ENCODE data around the gene ZNF154.

The ZNF154 gene

DNA sequence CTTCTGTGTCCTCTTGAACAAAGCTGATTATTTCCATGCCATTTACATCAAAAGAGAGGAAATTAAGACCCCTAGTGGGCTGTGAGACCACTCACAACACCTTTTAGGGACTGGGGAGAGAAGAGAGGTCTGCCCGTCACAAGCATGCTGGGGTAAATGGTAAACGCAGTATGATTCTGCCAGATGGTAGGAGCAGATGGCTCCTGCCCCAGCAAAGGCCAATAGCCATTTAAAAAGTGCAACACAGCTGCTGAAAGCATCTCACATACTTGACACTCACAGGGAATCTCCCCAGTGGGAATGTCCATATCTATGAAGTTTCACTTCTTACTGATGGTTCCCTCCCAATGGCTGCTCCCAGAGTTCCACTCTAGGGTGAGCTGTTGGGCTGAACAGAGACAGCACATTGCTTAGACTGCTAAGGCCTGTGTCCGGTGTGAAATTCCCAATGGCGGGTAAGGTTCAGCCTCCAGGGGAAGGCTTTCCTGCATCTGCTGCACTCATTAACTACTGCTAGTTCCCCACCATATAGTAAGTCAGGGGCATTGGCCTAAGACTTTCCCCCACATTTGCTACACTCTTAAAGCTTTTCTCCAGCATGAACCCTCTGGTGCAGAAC, 11.0 kb upstream of the ZNF154 start:
- Histone ChIP-seq H3K4me3 (ENCODE audit: low read depth, low read length) (no peak overlapping the region), H3K4me1 (ENCODE audit: control insufficient read depth, insufficient read depth, low read length) (peaks cover 10% of the 10 kb centered on the region), H3K27ac (ENCODE audit: low read depth, low read length) (peak overlapping the region; percentile 68), H3K9ac (ENCODE audit: low read depth, low read length) (no peak overlapping the region), H3K9me3 (ENCODE audit: control insufficient read depth, insufficient read depth, low read length) (peaks cover 8% of the 10 kb centered on the region), H3K27me3 (ENCODE audit: control insufficient read depth, insufficient read depth, low read length) (no peaks in the 10 kb centered on the region), H3K36me3 (ENCODE audit: control insufficient read depth, insufficient read depth, low read length) (peaks cover 35% of the 10 kb centered on the region)

DNA sequence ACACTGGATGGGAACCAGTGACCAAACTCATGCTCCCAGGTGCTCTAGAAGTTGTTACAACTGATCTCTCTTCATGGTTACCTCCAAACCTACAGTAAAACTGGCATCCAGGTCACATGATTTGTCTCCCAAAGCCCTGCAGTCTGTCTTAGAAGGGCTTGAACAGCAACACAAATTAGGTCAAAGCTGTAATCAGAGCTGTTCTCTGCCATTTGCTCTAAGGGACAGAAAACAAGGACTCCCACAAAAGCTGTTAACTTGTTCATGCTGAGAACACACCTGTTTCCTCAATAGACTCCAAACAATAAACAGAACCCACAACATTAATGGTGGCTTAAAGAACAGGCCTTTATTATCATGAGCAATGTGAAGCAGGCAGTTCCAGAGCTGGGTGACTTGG, 10.4 kb upstream of the ZNF154 start:
- H3K4me3 ChIP-seq (ENCODE audit: low read depth, low read length), result no peak overlapping the region
- peaks cover 35% of the 10 kb centered on the region for H3K36me3 ChIP-seq (ENCODE audit: control insufficient read depth, insufficient read depth, low read length)
- peaks cover 8% of the 10 kb centered on the region for H3K9me3 ChIP-seq (ENCODE audit: control insufficient read depth, insufficient read depth, low read length)
- H3K9ac ChIP-seq (ENCODE audit: low read depth, low read length), result no peak overlapping the region
- H3K27me3 ChIP-seq (ENCODE audit: control insufficient read depth, insufficient read depth, low read length), result no peaks in the 10 kb centered on the region
- peaks cover 10% of the 10 kb centered on the region for H3K4me1 ChIP-seq (ENCODE audit: control insufficient read depth, insufficient read depth, low read length)
- peak overlapping the region; percentile 68 for H3K27ac ChIP-seq (ENCODE audit: low read depth, low read length)

DNA sequence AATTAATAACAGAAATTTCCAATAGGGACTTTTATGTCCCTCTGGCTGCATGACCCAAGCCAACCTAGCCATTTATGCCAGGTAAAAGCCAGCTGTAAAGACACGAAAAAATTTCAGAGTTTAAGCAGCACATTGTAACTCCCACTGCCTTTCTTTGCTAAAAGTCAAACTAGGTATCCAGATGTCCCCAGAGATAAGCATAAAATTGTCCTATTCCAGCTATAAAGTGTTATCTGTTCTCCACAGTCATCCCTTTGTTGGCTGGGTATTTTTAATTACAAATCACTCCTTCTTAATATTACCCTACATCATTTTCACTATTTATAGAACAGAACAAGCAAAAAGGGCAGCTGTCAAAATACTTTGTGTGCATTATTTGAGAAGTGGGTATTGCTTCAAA, 3.2 kb upstream of the ZNF154 start:
- no peak overlapping the region for H3K9ac ChIP-seq (ENCODE audit: low read depth, low read length)
- H3K4me1 ChIP-seq (ENCODE audit: control insufficient read depth, insufficient read depth, low read length), result peaks cover 14% of the 10 kb centered on the region
- no peaks in the 10 kb centered on the region; the same call in 1 of the 2 replicates for H3K36me3 ChIP-seq (ENCODE audit: control insufficient read depth, insufficient read depth, low read length)
- H3K27me3 ChIP-seq (ENCODE audit: control insufficient read depth, insufficient read depth, low read length), result no peaks in the 10 kb centered on the region
- H3K4me3 ChIP-seq (ENCODE audit: low read depth, low read length), result no peak overlapping the region
- no peak overlapping the region for H3K27ac ChIP-seq (ENCODE audit: low read depth, low read length)
- no peaks in the 10 kb centered on the region for H3K9me3 ChIP-seq (ENCODE audit: control insufficient read depth, insufficient read depth, low read length)

DNA sequence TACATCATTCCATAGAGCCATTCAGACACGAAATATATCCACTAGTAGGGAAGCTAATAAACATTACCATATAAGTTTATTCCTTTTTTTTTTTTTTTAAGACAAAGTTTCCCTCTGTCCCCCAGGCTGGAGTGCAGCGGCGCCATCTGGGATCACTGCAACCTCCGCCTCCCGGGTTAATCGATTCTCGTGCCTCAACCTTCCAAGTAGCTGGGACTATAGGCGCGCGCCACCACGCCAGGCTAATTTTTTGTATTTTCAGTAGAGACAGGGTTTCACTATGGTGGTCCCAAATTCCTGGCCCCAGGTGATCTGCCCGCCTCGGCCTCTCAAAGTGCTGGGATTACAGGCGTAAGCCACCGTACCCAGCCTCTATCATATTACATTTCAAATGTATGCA, 612 bp upstream of the ZNF154 start:
- no peaks in the 10 kb centered on the region for H3K9me3 ChIP-seq (ENCODE audit: control insufficient read depth, insufficient read depth, low read length)
- H3K4me3 ChIP-seq (ENCODE audit: low read depth, low read length), result peak overlapping the region; percentile 93
- H3K9ac ChIP-seq (ENCODE audit: low read depth, low read length), result no peak overlapping the region
- peaks cover 6% of the 10 kb centered on the region for H3K36me3 ChIP-seq (ENCODE audit: control insufficient read depth, insufficient read depth, low read length)
- H3K27ac ChIP-seq (ENCODE audit: low read depth, low read length), result no peak overlapping the region
- H3K27me3 ChIP-seq (ENCODE audit: control insufficient read depth, insufficient read depth, low read length), result no peaks in the 10 kb centered on the region
- peaks cover 14% of the 10 kb centered on the region for H3K4me1 ChIP-seq (ENCODE audit: control insufficient read depth, insufficient read depth, low read length)

DNA sequence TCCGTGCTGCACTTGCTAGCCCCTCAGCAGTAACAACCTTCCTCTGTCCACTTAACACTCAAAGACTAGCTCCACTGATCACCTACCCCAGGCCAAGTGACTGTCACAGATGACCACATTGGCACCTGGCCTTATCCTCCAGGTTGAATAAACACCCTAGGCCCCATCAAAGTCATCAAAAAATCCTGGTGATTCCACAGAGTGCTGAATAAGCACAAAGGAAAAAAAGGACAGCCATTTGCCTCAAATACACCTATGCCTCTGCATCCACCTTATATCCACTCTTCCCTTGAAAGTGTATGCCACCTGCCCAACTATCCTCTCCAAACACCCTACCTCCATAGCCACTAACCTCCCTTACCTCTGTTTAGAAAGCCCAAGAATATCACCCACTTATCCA, 2.7 kb downstream of the ZNF154 start:
- no peak overlapping the region for H3K4me3 ChIP-seq (ENCODE audit: low read depth, low read length)
- H3K27ac ChIP-seq (ENCODE audit: low read depth, low read length), result no peak overlapping the region
- peaks cover 17% of the 10 kb centered on the region for H3K4me1 ChIP-seq (ENCODE audit: control insufficient read depth, insufficient read depth, low read length)
- no peak overlapping the region for H3K9ac ChIP-seq (ENCODE audit: low read depth, low read length)
- H3K9me3 ChIP-seq (ENCODE audit: control insufficient read depth, insufficient read depth, low read length), result peaks cover 16% of the 10 kb centered on the region
- no peaks in the 10 kb centered on the region for H3K27me3 ChIP-seq (ENCODE audit: control insufficient read depth, insufficient read depth, low read length)
- H3K36me3 ChIP-seq (ENCODE audit: control insufficient read depth, insufficient read depth, low read length), result peaks cover 35% of the 10 kb centered on the region

DNA sequence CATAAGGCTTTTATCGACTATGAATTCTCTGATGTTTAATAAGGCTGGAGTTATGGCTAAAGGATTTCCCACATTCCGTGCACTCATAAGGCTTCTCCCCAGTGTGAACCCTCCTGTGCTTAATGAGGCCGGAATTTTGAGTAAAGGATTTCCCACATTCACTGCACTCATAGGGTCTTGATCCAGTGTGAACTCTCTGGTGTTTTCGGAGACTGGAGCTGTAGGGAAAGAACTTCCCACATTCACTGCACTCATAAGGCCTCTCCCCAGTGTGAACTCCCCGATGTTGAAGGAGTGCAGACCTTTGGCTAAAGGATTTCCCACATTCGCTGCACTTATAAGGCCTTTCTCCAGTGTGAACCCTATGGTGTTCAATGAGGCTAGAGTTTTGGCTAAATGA, 7.4 kb downstream of the ZNF154 start:
- Histone ChIP-seq H3K9ac (ENCODE audit: low read depth, low read length) (no peak overlapping the region), H3K4me1 (ENCODE audit: control insufficient read depth, insufficient read depth, low read length) (0 out of 2 replicates have a peak, but pooled peaks cover 3% of the 10 kb centered on the region), H3K27ac (ENCODE audit: low read depth, low read length) (no peak overlapping the region), H3K27me3 (ENCODE audit: control insufficient read depth, insufficient read depth, low read length) (no peaks in the 10 kb centered on the region), H3K4me3 (ENCODE audit: low read depth, low read length) (no peak overlapping the region), H3K36me3 (ENCODE audit: control insufficient read depth, insufficient read depth, low read length) (peaks cover 79% of the 10 kb centered on the region), H3K9me3 (ENCODE audit: control insufficient read depth, insufficient read depth, low read length) (peaks cover 21% of the 10 kb centered on the region)

DNA sequence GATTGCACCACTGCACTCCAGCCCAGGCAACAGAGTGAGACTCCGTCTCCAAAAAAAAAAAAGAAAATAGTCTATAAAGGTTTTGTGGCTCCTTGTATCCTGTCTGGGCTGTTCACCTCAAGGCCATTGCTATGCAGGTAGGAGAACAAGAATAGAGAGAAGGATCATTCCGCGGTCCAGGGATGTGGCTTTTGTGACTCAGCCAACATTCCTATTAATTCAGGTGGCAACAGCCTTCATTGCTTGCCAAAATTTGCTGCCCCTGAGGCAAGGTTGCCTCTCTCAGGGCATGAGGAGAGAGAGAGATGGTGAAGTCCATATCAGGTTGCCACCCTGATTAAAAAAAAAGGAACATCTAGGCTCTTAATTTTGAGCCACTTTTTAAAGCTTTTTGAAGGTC, 19.3 kb downstream of the ZNF154 start:
- Histone ChIP-seq H3K36me3 (ENCODE audit: control insufficient read depth, insufficient read depth, low read length) (peaks cover 56% of the 10 kb centered on the region), H3K27me3 (ENCODE audit: control insufficient read depth, insufficient read depth, low read length) (no peaks in the 10 kb centered on the region), H3K4me3 (ENCODE audit: low read depth, low read length) (no peak overlapping the region), H3K4me1 (ENCODE audit: control insufficient read depth, insufficient read depth, low read length) (no peaks in the 10 kb centered on the region), H3K9ac (ENCODE audit: low read depth, low read length) (no peak overlapping the region), H3K9me3 (ENCODE audit: control insufficient read depth, insufficient read depth, low read length) (peaks cover 48% of the 10 kb centered on the region), H3K27ac (ENCODE audit: low read depth, low read length) (no peak overlapping the region)

DNA sequence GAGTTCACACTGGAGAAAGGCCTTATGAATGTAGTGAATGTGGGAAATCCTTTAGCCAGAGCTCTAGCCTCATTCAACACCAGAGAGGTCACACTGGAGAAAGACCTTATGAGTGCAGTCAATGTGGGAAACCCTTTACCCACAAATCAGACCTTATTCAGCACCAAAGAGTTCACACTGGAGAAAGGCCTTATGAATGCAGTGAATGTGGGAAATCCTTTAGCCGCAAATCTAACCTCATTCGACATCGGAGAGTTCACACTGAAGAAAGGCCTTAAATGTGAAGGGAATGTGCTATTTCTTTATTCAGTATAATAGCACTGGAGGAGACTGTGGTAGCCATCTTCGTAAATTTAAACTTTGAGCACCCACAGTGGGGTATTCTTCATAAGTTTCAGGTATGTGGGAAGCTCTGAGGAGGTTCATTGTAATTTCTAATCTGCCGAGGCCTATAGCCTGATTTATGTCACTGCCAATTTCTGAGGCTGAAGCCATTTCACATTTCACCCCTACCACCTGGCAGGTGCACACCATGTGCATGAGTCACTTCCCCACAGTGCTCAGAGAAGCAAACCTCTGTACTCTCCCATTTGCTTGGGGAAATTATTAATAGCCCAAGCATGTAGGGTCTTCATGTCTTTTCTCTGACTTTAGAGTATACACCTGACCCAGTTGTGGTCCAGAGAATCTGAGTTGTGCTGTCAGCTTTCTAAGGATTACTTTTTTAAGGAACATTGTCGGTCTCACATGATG, 20.8 kb downstream of the ZNF154 start:
- H3K4me3 ChIP-seq (ENCODE audit: low read depth, low read length), result 0 out of 2 replicates have a peak overlapping the region, but pooled peaks have one; percentile 9
- H3K27ac ChIP-seq (ENCODE audit: low read depth, low read length), result no peak overlapping the region

DNA sequence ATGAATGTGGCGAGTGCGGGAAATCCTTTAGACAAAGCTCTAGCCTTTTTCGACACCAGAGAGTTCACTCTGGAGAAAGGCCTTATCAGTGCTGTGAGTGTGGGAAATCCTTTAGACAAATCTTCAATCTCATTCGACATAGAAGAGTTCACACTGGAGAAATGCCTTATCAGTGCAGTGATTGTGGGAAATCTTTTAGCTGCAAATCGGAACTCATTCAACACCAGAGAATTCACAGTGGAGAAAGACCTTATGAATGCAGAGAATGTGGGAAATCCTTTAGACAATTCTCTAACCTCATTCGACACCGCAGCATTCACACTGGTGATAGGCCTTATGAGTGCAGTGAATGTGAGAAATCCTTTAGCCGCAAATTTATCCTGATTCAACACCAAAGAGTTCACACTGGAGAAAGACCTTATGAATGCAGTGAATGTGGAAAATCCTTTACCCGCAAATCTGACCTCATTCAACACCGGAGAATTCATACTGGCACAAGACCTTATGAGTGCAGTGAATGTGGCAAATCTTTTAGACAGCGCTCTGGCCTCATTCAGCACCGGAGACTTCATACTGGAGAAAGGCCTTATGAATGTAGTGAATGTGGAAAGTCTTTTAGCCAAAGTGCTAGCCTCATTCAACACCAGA, 21.5 kb downstream of the ZNF154 start:
- no peaks in the 10 kb centered on the region for H3K4me1 ChIP-seq (ENCODE audit: control insufficient read depth, insufficient read depth, low read length)
- H3K9me3 ChIP-seq (ENCODE audit: control insufficient read depth, insufficient read depth, low read length), result peaks cover 68% of the 10 kb centered on the region
- H3K9ac ChIP-seq (ENCODE audit: low read depth, low read length), result no peak overlapping the region
- H3K27me3 ChIP-seq (ENCODE audit: control insufficient read depth, insufficient read depth, low read length), result no peaks in the 10 kb centered on the region
- H3K36me3 ChIP-seq (ENCODE audit: control insufficient read depth, insufficient read depth, low read length), result peaks cover 73% of the 10 kb centered on the region
- 0 out of 2 replicates have a peak overlapping the region, but pooled peaks have one; percentile 9 for H3K4me3 ChIP-seq (ENCODE audit: low read depth, low read length)
- no peak overlapping the region for H3K27ac ChIP-seq (ENCODE audit: low read depth, low read length)

More for the DNA sequence above, 20.8 kb downstream of the ZNF154 start:
- Histone ChIP-seq H3K9me3 (ENCODE audit: control insufficient read depth, insufficient read depth, low read length) (peaks cover 64% of the 10 kb centered on the region), H3K4me1 (ENCODE audit: control insufficient read depth, insufficient read depth, low read length) (no peaks in the 10 kb centered on the region), H3K9ac (ENCODE audit: low read depth, low read length) (no peak overlapping the region), H3K36me3 (ENCODE audit: control insufficient read depth, insufficient read depth, low read length) (peaks cover 72% of the 10 kb centered on the region), H3K27me3 (ENCODE audit: control insufficient read depth, insufficient read depth, low read length) (no peaks in the 10 kb centered on the region)

DNA sequence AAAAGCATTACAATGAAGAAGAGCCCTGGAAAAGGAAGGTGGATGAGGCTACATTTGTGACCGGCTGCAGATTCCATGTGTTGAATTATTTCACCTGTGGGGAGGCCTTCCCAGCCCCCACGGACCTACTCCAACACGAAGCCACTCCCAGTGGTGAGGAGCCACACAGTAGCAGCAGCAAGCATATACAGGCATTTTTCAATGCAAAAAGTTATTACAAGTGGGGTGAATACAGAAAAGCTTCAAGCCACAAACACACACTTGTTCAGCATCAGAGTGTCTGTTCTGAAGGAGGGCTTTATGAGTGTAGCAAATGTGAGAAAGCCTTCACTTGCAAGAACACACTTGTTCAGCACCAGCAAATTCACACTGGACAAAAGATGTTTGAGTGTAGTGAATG, 22.3 kb downstream of the ZNF154 start:
- Histone ChIP-seq H3K4me3 (ENCODE audit: low read depth, low read length) (no peak overlapping the region), H3K27me3 (ENCODE audit: control insufficient read depth, insufficient read depth, low read length) (no peaks in the 10 kb centered on the region), H3K36me3 (ENCODE audit: control insufficient read depth, insufficient read depth, low read length) (peaks cover 73% of the 10 kb centered on the region), H3K27ac (ENCODE audit: low read depth, low read length) (no peak overlapping the region), H3K4me1 (ENCODE audit: control insufficient read depth, insufficient read depth, low read length) (no peaks in the 10 kb centered on the region), H3K9ac (ENCODE audit: low read depth, low read length) (no peak overlapping the region), H3K9me3 (ENCODE audit: control insufficient read depth, insufficient read depth, low read length) (peaks cover 68% of the 10 kb centered on the region)

DNA sequence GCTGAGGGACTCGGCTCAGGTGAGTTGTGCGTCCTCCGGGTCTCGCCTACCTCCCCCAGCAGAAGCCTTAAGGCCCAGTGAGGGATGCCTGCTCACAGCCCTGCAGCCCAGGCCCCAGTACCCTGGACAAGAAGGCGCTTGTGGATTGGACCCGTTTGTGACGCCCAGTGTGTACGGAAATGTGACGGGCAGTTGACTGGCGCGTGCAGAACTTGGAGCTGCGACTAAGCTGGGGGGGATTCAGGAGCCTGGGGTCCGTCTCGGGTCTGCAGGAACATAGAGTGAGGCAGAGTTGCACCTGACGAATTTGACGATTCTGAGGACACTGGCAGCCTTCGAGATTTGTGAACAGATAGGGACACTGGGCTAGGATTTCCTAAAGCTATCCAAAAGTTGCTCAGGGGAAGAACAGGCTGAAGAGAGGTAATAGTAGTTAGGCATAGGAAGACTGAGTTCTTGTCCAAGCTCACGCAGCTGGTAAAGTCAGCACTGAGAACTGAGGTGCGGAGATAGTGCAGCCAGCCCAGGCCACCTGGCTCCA, 26.7 kb downstream of the ZNF154 start:
- peaks cover 45% of the 10 kb centered on the region for H3K9me3 ChIP-seq (ENCODE audit: control insufficient read depth, insufficient read depth, low read length)

More for the DNA sequence above, 26.7 kb downstream of the ZNF154 start:
- Histone ChIP-seq H3K4me3 (ENCODE audit: low read depth, low read length) (peak overlapping the region; percentile 91), H3K4me1 (ENCODE audit: control insufficient read depth, insufficient read depth, low read length) (no peaks in the 10 kb centered on the region), H3K36me3 (ENCODE audit: control insufficient read depth, insufficient read depth, low read length) (peaks cover 42% of the 10 kb centered on the region), H3K27ac (ENCODE audit: low read depth, low read length) (peak overlapping the region; percentile 62), H3K9ac (ENCODE audit: low read depth, low read length) (peak overlapping the region; percentile 90), H3K27me3 (ENCODE audit: control insufficient read depth, insufficient read depth, low read length) (peaks cover 9% of the 10 kb centered on the region; the same call in 1 of the 2 replicates)
